Body of pancreas (tissue), 4 donors: Measurements from ENCODE around the gene SMIM1.

ENCODE experiments used
- POLR2A ChIP-seq, 3 donors: fragments of 450-650 bp; IDR thresholded peaks; one replicate each; pipeline ENCODE4 v1.6.1; 2016; ENCODE audit warnings: antibody characterized with exemption in 3 of 3, mild to moderate bottlenecking in 2 of 3
- TF ChIP-seq, protein P1 (sequence below), 7 experiments: fragments of 450-650 bp in 4 of 7; fragments of 200-600 bp in 3 of 7; sonication (generic) in 3 of 7; IDR thresholded peaks; one replicate each; pipeline ENCODE4 v1.5.1; 2016 to 2019; ENCODE audit warnings: antibody characterized with exemption in 7 of 7

GRCh38 chr1:3761296-3762010, 11.1 kb upstream of the SMIM1 start:
- TF ChIP-seq, protein P1, sequence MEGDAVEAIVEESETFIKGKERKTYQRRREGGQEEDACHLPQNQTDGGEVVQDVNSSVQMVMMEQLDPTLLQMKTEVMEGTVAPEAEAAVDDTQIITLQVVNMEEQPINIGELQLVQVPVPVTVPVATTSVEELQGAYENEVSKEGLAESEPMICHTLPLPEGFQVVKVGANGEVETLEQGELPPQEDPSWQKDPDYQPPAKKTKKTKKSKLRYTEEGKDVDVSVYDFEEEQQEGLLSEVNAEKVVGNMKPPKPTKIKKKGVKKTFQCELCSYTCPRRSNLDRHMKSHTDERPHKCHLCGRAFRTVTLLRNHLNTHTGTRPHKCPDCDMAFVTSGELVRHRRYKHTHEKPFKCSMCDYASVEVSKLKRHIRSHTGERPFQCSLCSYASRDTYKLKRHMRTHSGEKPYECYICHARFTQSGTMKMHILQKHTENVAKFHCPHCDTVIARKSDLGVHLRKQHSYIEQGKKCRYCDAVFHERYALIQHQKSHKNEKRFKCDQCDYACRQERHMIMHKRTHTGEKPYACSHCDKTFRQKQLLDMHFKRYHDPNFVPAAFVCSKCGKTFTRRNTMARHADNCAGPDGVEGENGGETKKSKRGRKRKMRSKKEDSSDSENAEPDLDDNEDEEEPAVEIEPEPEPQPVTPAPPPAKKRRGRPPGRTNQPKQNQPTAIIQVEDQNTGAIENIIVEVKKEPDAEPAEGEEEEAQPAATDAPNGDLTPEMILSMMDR (IDR thresholded peaks at IDR 0.05): no peak
- no peak for TF ChIP-seq POLR2A (IDR thresholded peaks at IDR 0.05)
